Lower leg skin (tissue), 3 donors: Measurements from ENCODE around the gene PRRG1.
"Not testable (repeated sequence)": the region's sequence is repeated elsewhere in the genome, so short reads cannot be mapped to it uniquely, and the experiment has no call there.

Experiments used
- CTCF ChIP-seq, 3 donors: fragments of 450-650 bp; IDR thresholded peaks; one replicate each; pipeline ENCODE4 v1.5.1; 2016; ENCODE audit warnings: antibody characterized with exemption in 3 of 3, mild to moderate bottlenecking in 3 of 3, moderate library complexity in 2 of 3
- POLR2A ChIP-seq, 2 donors: fragments of 450-650 bp; IDR thresholded peaks; one replicate each; pipeline ENCODE4 v1.6.1; 2016 to 2017; ENCODE audit warnings: antibody characterized with exemption in 2 of 2, mild to moderate bottlenecking in 1 of 2, moderate library complexity in 1 of 2

GRCh38 chrX:37498323-37498722, 149.2 kb downstream of the PRRG1 start:
- TF ChIP-seq POLR2A, CTCF (IDR thresholded peaks at IDR 0.05): not testable (repeated sequence)
